GM18519 (cell line): ENCODE measurements around the gene GGCX.
"Not testable (repeated sequence)": the region's sequence is repeated elsewhere in the genome, so short reads cannot be mapped to it uniquely, and the experiment has no call there.

Experiments
- ATAC-seq: cut with Tn5 transposase; IDR thresholded peaks from one replicate; pipeline ENCODE4 v1.9.1; 2021; ENCODE audit warnings: mild to moderate bottlenecking, moderate library complexity; ENCODE audit not compliant: unreplicated experiment, low FRiP score

GGCX gene

DNA sequence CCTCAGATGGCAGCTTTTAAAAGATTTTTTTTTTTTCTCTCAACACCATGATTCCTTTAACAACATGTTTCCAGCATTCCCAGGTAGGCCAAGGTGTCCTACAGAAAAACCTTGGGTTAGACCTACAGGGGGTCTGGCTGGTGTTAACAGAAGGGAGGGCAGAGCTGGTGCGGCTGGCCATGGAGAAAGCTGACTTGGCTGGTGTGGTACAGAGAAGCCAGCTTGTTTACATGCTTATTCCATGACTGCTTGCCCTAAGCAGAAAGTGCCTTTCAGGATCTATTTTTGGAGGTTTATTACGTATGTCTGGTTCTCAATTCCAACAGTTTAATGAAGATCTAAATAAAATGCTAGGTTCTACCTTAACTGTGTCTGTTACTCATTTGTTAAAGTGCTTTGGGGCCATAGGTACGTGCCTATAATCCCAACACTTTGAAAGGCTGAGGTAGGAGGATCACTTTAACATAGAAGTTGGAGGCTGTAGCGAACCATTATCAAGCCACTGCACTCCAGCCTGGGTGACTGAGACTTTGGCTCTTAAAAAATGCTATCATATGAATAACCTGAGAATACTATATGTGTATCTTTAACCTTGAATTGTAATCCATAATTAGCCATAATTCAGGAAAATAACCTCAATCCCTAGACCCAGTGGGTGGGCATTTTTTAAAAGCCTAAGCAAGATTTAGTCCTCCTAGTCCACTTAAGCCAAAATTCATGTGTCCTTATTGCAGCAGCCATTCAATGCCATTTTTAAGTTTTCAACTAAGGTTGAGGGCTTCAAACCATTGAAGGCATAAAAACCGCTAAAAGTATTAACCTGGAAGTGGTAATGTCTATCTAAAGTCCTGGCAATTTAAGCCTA is 16.1 kb downstream of the GGCX start:
- not testable (repeated sequence) for ATAC-seq

DNA sequence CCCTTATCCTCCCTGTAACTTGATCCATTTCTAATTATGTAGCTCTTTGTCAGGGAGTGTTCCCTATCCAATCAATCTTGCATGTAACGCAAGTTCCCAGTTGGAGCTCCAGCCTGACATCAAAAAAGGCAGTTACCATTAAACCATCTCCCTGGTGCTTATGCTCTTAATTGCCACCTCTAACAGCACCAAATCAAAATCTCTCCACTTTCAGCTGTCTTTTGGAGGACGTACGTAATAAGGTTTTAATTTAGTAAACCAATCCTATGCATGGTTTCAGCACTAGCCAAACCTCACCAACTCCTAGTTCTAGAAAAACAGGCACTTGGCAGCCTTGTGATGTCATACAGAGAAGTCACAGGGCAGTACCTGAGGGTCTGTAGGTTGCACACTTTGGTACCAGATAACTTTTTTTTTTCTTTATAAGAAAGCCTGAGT is 17.0 kb downstream of the GGCX start:
- ATAC-seq, result not testable (repeated sequence)

- ATAC-seq, result no peak
Measured at GRCh38 chr2:85542777-85543176, 18.5 kb downstream of the GGCX start.

DNA sequence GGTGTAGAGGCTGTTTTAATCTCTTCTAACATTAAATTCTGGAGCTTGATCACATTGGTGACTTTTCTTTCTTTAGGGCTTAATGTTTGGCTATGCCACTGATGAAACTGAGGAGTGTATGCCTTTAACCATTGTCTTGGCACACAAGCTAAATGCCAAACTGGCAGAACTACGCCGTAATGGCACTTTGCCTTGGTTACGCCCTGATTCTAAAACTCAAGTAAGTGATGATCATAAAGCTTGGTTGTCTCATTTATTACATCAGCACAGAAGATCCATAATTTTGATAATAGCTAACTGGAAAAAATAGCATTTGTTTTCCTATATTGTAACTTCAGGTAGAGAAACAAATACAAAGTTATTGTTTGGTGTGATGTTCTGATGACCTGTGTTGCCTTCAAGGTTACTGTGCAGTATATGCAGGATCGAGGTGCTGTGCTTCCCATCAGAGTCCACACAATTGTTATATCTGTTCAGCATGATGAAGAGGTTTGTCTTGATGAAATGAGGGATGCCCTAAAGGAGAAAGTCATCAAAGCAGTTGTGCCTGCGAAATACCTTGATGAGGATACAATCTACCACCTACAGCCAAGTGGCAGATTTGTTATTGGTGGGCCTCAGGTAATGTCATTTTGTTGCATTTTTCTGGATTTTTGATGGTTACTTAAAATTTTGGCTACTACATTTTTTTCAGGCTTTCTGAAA is 19.4 kb downstream of the GGCX start:
- ATAC-seq, result no peak

DNA sequence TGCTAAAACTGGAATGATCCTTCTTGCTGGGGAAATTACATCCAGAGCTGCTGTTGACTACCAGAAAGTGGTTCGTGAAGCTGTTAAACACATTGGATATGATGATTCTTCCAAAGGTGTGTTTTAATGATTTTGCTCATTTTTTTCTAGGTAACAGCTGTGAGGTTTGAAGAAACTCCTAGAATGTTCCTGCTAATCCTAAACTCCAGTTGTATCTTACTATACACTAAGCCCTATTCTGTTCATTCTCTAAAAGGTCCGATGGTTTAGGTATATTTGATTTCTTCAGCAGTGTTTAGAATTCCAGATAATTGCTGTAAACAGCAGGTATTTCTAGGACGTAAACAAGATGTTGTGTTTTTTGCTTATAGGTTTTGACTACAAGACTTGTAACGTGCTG is 20.0 kb downstream of the GGCX start:
- no peak for ATAC-seq

DNA sequence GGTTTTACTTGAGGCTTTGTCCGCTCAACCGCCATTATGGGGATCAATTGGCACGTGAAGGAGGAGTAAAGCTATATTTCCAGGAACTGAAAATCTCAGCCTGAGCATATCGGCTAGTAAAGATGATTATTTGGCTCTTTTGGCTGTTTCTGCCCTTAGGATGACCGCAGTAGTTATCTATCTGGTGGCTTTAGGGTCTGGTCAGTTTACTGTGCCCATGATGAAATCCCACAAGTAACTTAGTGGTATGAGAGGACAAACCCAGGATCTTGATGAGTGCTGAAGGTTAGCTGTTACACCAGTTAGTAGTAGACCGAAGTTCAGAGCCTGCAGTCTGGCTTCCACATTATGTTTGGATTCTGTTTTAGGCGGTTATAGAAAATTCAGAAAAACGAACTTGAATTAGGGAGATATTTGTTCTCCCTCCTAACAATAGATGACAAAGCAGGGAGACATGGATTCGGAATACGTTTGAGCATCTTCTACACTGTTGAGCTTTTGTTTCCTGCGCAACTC is 21.1 kb downstream of the GGCX start:
- ATAC-seq, result no peak

DNA sequence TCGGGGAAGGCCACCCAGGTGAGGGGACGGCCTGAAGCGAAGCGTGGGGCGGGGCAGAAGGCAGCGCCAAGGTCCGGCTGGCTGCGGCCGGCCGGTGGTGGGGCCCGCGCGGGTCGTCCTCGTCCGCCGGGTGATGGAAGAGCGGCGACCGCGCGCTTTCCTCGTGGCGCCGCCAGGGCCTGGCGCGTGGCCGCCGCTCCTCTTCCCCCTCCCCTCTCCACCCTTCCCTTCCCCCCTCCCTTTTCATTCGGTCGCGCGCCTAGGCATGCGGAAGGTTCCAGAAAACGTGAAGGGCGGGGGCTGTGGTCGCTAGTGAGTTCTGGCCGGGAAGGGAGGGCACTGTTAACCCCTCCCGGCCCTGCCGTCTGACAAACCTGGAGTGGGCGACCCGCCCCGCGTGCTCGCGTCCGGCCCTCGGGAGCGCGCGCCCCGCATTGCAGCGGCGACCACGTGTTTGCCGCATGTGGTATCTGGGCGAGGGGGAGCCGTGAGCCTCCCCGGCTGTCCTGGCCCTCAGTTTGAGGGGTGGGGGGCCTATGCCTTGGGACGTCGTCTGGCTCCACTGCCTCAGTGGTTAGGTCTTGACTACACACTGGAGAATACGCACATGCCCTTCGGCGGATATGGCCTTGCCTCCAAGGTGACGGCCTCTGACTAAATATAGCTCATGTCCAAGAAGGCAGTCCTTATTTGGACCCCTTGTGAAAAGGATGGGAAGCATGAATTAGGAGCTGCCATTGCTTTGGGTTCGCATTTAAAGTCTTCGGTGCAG is 21.7 kb downstream of the GGCX start:
- peak; percentile 24 for ATAC-seq

DNA sequence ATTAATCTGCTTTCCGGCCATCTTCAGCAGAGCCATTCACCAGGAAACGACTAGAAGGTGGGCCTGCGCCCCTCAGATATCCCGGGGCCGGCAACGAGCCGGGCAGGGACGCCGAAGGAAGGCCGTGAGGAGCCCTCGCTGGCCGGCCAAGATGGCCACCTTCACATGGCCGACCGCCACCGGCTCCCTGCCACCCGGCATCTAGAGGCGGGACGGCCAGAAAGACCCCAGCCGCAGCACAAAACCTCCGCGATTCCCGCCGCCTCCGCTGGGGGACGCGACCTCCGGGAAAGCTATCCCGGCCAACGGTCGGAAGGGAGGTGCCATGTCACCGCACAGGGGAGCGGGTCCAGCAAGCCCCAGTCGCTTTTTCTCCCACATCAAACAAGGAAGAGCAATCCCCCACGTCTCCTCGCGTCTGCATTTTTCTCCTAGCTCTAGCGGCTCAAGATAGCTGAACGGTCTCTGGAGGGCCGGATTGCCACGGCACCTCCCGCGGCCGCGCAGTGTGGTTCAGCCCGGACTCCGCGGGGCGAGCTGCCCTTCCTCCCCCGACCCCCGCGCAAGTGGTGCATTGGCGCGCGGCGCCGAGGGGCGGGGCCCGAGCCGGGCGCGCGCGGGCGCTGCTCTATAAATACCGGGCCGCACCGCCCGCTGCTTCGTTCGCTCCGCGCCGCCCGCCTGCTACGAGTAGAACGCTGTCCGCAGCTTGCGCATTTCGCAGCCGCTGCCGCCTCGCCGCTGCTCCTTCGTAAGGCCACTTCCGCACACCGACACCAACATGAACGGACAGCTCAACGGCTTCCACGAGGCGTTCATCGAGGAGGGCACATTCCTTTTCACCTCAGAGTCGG is 22.6 kb downstream of the GGCX start, which contains the start of gene MAT2A:
Gene MAT2A, plus strand, starts transcription at position 662 of the 854 bp plus-strand sequence. Its CDS starts 120 bp downstream, at position 782.
- ATAC-seq, result peak; percentile 48

- ATAC-seq, result no peak
Measured at GRCh38 chr2:85537600-85538506, 23.4 kb downstream of the GGCX start.

DNA sequence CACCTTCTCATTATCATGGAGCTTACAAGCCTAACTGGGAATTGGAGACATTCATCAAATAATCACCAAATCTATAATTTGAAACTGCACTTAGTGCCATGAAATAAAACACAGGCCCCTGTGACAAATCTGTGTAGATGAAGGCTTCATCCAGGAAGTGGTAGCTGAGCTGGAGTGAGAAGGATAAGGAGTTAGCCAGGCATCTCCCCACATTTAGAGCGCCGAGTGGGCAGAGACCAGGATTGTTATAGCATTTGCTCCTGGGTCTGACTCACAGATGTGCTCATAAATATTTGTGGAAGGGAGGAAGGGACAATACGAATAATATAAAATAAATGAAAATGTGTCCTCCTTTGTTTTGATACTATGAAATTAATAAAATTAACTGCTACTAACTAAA is 24.8 kb downstream of the GGCX start:
- ATAC-seq, result no peak

DNA sequence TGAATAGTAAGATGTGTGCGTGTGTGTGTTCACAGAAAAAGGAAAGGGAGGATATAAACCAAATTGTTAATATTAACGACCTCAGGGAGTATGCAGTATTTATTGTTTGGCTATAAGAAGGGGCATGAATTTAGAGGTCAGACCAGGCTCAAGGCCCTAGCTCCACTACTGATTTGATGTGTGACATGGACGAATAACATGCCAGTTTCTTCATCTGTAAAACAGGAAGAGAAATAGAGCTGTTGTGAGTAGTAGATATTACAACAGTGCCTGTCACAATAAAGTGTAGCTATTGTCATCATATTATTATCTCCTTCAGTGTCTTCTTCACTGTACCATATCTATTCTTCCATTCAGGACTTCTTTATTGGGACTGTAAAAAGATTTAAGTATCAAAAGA is 26.4 kb downstream of the GGCX start:
- no peak for ATAC-seq

- no peak for ATAC-seq
Measured at GRCh38 chr2:85534099-85534498, 27.2 kb downstream of the GGCX start.

- no peak for ATAC-seq
Measured at GRCh38 chr2:85531589-85531988, 29.7 kb downstream of the GGCX start.

DNA sequence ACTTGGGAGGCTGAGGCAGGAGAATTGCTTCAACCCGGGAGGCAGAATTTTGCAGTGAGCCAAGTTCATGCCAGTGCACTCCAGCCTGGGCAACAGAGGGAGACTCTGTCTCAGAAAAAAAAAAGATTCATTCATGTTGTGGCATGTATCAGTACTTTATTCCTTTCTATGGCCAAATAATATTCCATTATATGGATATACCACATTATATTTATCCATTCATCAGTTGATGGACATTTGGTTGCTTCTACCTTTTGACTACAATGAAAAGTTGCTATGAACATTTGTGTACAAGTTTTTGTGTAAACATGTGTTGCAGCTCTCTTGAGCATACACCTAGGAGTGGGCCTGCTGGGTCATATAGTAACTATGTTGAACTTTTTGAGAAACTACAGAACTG is 31.5 kb downstream of the GGCX start:
- ATAC-seq, result no peak

- ATAC-seq, result no peak
Measured at GRCh38 chr2:85528355-85528754, 32.9 kb downstream of the GGCX start.

GRCh38 chr2:85527787-85528186 is 33.5 kb downstream of the GGCX start:
- no peak for ATAC-seq

DNA sequence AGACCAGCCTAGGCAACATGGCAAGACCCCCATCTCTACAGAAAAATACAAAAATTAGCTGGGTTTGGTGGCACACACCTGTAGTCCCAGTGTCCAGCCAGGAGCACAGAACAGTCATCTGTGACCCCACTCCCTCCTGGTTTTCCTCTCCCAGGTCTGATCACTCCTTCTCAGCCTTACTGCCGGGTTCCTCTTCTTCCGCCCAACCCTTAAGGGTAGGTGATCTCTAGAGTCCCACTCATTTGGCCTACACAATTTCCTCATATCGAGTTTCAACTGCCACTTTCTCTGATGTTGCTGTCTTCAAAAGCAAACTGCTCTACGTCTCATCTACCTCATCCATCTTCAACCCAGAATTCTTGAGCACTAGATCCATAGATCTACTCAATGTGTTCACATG is 35.7 kb downstream of the GGCX start:
- ATAC-seq, result no peak

GRCh38 chr2:85525029-85525428 is 36.3 kb downstream of the GGCX start:
- ATAC-seq, result no peak
